NCI-H1417 treated with DMSO at 0.1 percent for 48 hours (cell line): ENCODE data around the gene PARD3B.

ENCODE experiments used
- DNase-seq: peaks from one replicate; lab custom pipeline; 2025; lab: John Stamatoyannopoulos, UW

PARD3B gene

GRCh38 chr2:205056151-205056561 is 510.9 kb downstream of the PARD3B start:
- no peak for DNase-seq

- no peak for DNase-seq
These were observed 513.1 kb downstream of the PARD3B start for GRCh38 chr2:205058409-205058808.

- no peak for DNase-seq
These were observed 515.0 kb downstream of the PARD3B start for GRCh38 chr2:205060269-205060668.

- DNase-seq = no peak
These were observed 520.8 kb downstream of the PARD3B start for GRCh38 chr2:205066081-205066480.

- no peak for DNase-seq
These were observed 524.7 kb downstream of the PARD3B start for GRCh38 chr2:205069928-205070327.

- DNase-seq = no peak
These were observed 525.6 kb downstream of the PARD3B start for GRCh38 chr2:205070889-205071288.

GRCh38 chr2:205073433-205074020 is 528.3 kb downstream of the PARD3B start:
- DNase-seq = no peak

GRCh38 chr2:205076405-205076804 is 531.1 kb downstream of the PARD3B start:
- no peak for DNase-seq

GRCh38 chr2:205077159-205077558 is 531.9 kb downstream of the PARD3B start:
- DNase-seq = no peak

- no peak for DNase-seq
These were observed 533.5 kb downstream of the PARD3B start for GRCh38 chr2:205078762-205079161.

- DNase-seq = no peak
These were observed 533.9 kb downstream of the PARD3B start for GRCh38 chr2:205079173-205079572.

- no peak for DNase-seq
These were observed 541.4 kb downstream of the PARD3B start for GRCh38 chr2:205086662-205087061.

GRCh38 chr2:205087862-205088261 is 542.6 kb downstream of the PARD3B start:
- DNase-seq = no peak

- DNase-seq = no peak
These were observed 544.7 kb downstream of the PARD3B start for GRCh38 chr2:205089958-205090357.

GRCh38 chr2:205091411-205091810 is 546.1 kb downstream of the PARD3B start:
- DNase-seq = no peak

GRCh38 chr2:205094031-205094430 is 548.8 kb downstream of the PARD3B start:
- DNase-seq = no peak

- DNase-seq = no peak
These were observed 558.4 kb downstream of the PARD3B start for GRCh38 chr2:205103699-205104098.

GRCh38 chr2:205107810-205108209 is 562.5 kb downstream of the PARD3B start:
- DNase-seq = no peak

GRCh38 chr2:205115511-205115910 is 570.2 kb downstream of the PARD3B start:
- no peak for DNase-seq

GRCh38 chr2:205117125-205117524 is 571.9 kb downstream of the PARD3B start:
- DNase-seq = no peak

GRCh38 chr2:205119136-205119535 is 573.9 kb downstream of the PARD3B start:
- no peak for DNase-seq

- DNase-seq = no peak
These were observed 583.5 kb downstream of the PARD3B start for GRCh38 chr2:205128726-205129125.

- DNase-seq = no peak
These were observed 584.3 kb downstream of the PARD3B start for GRCh38 chr2:205129531-205129930.

GRCh38 chr2:205130111-205130829 is 585.0 kb downstream of the PARD3B start:
- no peak for DNase-seq
